ENCODE data around the gene ADD3.

ADD3 gene

GRCh38 chr10:110088367-110089104, 80.8 kb downstream of the ADD3 start:
- DNase-seq (no peak), ATAC-seq (ENCODE audit: insufficient read depth, low read depth) (no peak)
- no peak overlapping the region for H3K27ac ChIP-seq (ENCODE audit: low read length)
- H3K36me3 ChIP-seq (ENCODE audit: insufficient read depth, low read length): no peaks in the 10 kb centered on the region
- peaks cover 5% of the 10 kb centered on the region for H4K20me1 ChIP-seq (ENCODE audit: insufficient read depth, low read length)
- H3K79me2 ChIP-seq (ENCODE audit: insufficient read depth, low read length): peaks cover 29% of the 10 kb centered on the region; the same call in 1 of the 2 replicates
- H3K9me3 ChIP-seq (ENCODE audit: insufficient read depth, low read length, severe bottlenecking): no peaks in the 10 kb centered on the region
- H3K27me3 ChIP-seq (ENCODE audit: insufficient read depth, low read length, poor library complexity): no peaks in the 10 kb centered on the region
- H3K4me1 ChIP-seq (ENCODE audit: insufficient read depth, low read length): no peaks in the 10 kb centered on the region
- no peak overlapping the region for H2AFZ ChIP-seq (ENCODE audit: low read depth, low read length)
- H3K9ac ChIP-seq (ENCODE audit: low read depth, low read length): no peak overlapping the region
- no peak overlapping the region for H3K4me2 ChIP-seq (ENCODE audit: insufficient read depth, low read length)
- TF ChIP-seq CTCF (IDR thresholded peaks at IDR 0.05; ENCODE audit: borderline replicate concordance, extremely low read depth, low read length, poor library complexity, severe bottlenecking): no peak
- TF ChIP-seq EZH2 (IDR thresholded peaks at IDR 0.05; ENCODE audit: borderline replicate concordance, low read depth, low read length, severe bottlenecking): no peak
- H3K4me3 ChIP-seq (ENCODE audit: low read depth in 1 of 2, low read length in 2 of 2): no peak overlapping the region

- H3K79me2 ChIP-seq (ENCODE audit: insufficient read depth, low read length): peaks cover 41% of the 10 kb centered on the region
- peaks cover 9% of the 10 kb centered on the region for H4K20me1 ChIP-seq (ENCODE audit: insufficient read depth, low read length)
- no peak overlapping the region for H2AFZ ChIP-seq (ENCODE audit: low read depth, low read length)
- no peak overlapping the region for H3K9ac ChIP-seq (ENCODE audit: low read depth, low read length)
- H3K27ac ChIP-seq (ENCODE audit: low read length): no peak overlapping the region
- no peak for ATAC-seq (ENCODE audit: insufficient read depth, low read depth)
- no peak overlapping the region for H3K4me2 ChIP-seq (ENCODE audit: insufficient read depth, low read length)
- TF ChIP-seq EZH2 (IDR thresholded peaks at IDR 0.05; ENCODE audit: borderline replicate concordance, low read depth, low read length, severe bottlenecking) (no peak), CTCF (IDR thresholded peaks at IDR 0.05; ENCODE audit: borderline replicate concordance, extremely low read depth, low read length, poor library complexity, severe bottlenecking) (no peak)
- no peaks in the 10 kb centered on the region for H3K27me3 ChIP-seq (ENCODE audit: insufficient read depth, low read length, poor library complexity)
- H3K36me3 ChIP-seq (ENCODE audit: insufficient read depth, low read length): no peaks in the 10 kb centered on the region
- DNase-seq: no peak
- no peaks in the 10 kb centered on the region for H3K4me1 ChIP-seq (ENCODE audit: insufficient read depth, low read length)
- no peaks in the 10 kb centered on the region for H3K9me3 ChIP-seq (ENCODE audit: insufficient read depth, low read length, severe bottlenecking)
- H3K4me3 ChIP-seq (ENCODE audit: low read depth in 1 of 2, low read length in 2 of 2): no peak overlapping the region
These were observed 84.0 kb downstream of the ADD3 start for GRCh38 chr10:110091830-110092229.

GRCh38 chr10:110093722-110094121, 85.9 kb downstream of the ADD3 start:
- Histone ChIP-seq H2AFZ (ENCODE audit: low read depth, low read length) (no peak overlapping the region), H3K4me3 (ENCODE audit: low read depth in 1 of 2, low read length in 2 of 2) (no peak overlapping the region), H3K4me1 (ENCODE audit: insufficient read depth, low read length) (no peaks in the 10 kb centered on the region), H4K20me1 (ENCODE audit: insufficient read depth, low read length) (peaks cover 9% of the 10 kb centered on the region), H3K27ac (ENCODE audit: low read length) (no peak overlapping the region), H3K27me3 (ENCODE audit: insufficient read depth, low read length, poor library complexity) (no peaks in the 10 kb centered on the region), H3K9me3 (ENCODE audit: insufficient read depth, low read length, severe bottlenecking) (no peaks in the 10 kb centered on the region), H3K79me2 (ENCODE audit: insufficient read depth, low read length) (peaks cover 50% of the 10 kb centered on the region), H3K36me3 (ENCODE audit: insufficient read depth, low read length) (no peaks in the 10 kb centered on the region), H3K4me2 (ENCODE audit: insufficient read depth, low read length) (no peak overlapping the region), H3K9ac (ENCODE audit: low read depth, low read length) (no peak overlapping the region)
- DNase-seq (no peak), ATAC-seq (ENCODE audit: insufficient read depth, low read depth) (no peak)
- TF ChIP-seq EZH2 (IDR thresholded peaks at IDR 0.05; ENCODE audit: borderline replicate concordance, low read depth, low read length, severe bottlenecking): no peak
- TF ChIP-seq CTCF (IDR thresholded peaks at IDR 0.05; ENCODE audit: borderline replicate concordance, extremely low read depth, low read length, poor library complexity, severe bottlenecking): no peak

Measured in DND-41 (cell line).